ENCODE measurements around the gene SULT1A1. TPM values are rescaled to one million over a fixed set of nuclear protein-coding genes. Genes with fewer than 3 reads are reported as not detected.
A peak's percentile ranks its signal among the peaks of the same experiment; 100 is the strongest.
"Not testable (repeated sequence)": the region's sequence is repeated elsewhere in the genome, so short reads cannot be mapped to it uniquely, and the experiment has no call there.

The SULT1A1 gene
- total RNA-seq, 1 experiment from 2014 or later, result 28.7 TPM

DNA sequence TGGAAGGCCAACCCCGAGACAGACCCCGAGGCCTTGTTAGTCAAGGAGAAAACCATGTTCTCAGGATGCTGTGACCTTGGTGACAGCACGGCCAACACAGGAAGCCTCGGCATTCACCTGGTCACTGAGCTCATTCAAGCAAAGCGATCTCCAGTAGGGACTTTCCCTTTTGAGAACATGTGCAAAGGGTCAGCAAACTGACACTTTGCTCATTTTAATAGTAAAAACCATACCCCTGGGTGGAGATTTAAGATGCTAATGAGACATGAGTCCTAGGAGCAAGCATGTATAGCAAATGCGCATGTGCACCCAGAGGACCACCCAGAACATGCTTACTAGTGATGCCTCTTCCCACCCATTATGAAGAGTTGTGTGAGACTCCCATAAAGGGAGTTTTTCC is 7.3 kb downstream of the SULT1A1 start:
- H3K36me3 ChIP-seq (replicated peaks; ENCODE audit: control insufficient read depth, insufficient read depth, low read length), result no peaks in the 10 kb centered on the region
- no peaks in the 10 kb centered on the region for H3K27me3 ChIP-seq (ENCODE audit: control insufficient read depth, insufficient read depth, low read length)
- no peak for DNase-seq
- no peak overlapping the region for H3K4me3 ChIP-seq (ENCODE audit: insufficient read depth, low read depth, low read length)

- not testable (repeated sequence) for H3K4me3 ChIP-seq (ENCODE audit: insufficient read depth, low read depth, low read length); H3K36me3 ChIP-seq (replicated peaks; ENCODE audit: control insufficient read depth, insufficient read depth, low read length); H3K27me3 ChIP-seq (ENCODE audit: control insufficient read depth, insufficient read depth, low read length); DNase-seq
Measured at GRCh38 chr16:28602062-28602461, 7.8 kb downstream of the SULT1A1 start.

- not testable (repeated sequence) for H3K4me3 ChIP-seq (ENCODE audit: insufficient read depth, low read depth, low read length); H3K27me3 ChIP-seq (ENCODE audit: control insufficient read depth, insufficient read depth, low read length); DNase-seq; H3K36me3 ChIP-seq (replicated peaks; ENCODE audit: control insufficient read depth, insufficient read depth, low read length)
Measured at GRCh38 chr16:28601589-28601988, 8.3 kb downstream of the SULT1A1 start.

DNA sequence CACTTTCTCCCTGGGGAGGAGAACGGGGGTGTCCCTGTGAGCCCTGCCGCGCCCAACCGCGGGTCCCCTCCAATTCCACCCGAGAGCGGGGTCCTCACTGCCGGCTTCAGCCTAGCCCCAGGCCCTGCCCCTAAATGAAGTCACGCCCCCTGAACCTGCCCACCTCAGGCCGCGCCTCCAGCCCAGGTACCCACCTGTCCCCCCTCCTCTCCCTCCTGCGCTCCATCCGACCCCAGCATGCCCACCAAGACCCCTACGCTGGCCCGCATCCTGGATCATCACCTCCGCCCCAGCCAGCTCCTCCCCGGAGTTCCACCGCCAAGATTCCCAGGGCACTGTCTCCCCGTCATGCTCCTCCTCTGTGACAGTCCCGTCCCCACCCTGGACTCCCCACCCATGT is 8.9 kb downstream of the SULT1A1 start:
- H3K4me3 ChIP-seq (ENCODE audit: insufficient read depth, low read depth, low read length); H3K36me3 ChIP-seq (replicated peaks; ENCODE audit: control insufficient read depth, insufficient read depth, low read length); H3K27me3 ChIP-seq (ENCODE audit: control insufficient read depth, insufficient read depth, low read length); DNase-seq: not testable (repeated sequence)

DNA sequence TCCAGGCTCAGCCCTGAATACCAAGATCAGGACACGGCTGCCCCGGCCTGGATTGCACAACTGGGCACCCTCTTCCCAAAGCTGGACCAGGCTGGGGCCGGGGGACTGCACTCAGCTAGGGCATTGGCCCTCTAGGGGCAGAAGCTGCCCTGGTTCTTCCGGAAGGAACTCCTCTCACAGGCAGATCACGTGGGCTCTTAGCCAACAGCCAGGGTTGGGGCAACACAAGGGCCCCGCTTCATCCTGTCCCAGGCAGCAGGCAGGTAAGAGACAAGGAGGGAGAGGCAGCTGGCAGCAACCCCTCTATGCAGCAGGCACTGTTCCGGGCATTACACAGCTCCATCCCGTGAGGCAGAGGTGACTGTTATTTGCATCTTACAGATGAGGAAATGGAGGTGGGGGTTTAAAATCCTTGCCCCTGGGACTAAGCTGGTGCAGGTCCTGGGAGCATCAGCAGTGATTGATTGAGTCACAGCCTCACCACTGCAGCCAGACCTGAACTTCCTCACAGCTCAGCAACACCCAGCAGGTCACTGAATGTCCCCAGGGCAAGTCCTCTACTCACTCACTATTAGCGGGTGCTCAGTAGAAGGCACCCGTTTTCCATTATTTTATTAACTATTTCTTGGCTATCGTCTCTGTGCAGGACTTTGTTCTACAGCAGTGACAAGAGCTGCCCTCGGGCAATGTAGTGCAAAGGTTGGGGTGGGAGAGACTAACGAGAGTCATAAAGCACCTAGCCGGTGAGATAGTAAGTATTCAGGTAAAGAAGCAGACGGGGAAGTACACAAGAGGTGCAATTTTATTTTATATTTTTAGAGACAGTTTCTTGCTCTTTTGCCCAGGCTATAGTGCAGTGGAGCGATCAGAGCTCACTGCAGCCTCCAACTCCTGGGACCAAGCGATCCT is 10.2 kb downstream of the SULT1A1 start:
- DNase-seq; H3K36me3 ChIP-seq (replicated peaks; ENCODE audit: control insufficient read depth, insufficient read depth, low read length); H3K4me3 ChIP-seq (ENCODE audit: insufficient read depth, low read depth, low read length); H3K27me3 ChIP-seq (ENCODE audit: control insufficient read depth, insufficient read depth, low read length): not testable (repeated sequence)

DNA sequence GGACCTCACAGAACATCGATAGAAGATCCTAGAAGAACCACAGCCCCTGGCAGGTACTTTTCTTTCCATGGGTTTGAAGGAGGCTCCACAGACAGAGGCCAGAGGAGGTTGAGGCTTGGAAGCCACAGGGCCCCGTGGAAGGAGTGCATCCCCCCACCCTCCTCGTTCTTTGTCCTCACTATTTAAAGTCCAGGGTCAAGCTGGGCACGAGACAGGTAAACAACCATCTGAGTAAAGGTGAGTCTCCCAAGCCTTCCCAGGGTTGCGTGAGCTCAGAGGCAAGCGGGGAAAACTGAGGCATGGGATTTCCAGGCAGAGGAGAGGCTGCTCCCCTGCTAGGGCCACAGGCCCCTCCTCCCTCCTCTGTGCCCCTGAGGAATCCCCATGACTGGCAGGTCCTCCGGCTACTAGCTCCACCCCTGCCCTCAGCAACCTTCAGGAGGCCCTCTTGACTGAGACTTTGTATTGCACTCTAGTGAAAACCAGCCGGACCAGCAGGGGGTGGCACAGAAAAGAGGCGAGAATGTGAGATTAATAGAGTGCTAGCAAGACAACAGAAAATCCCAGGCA is 12.1 kb downstream of the SULT1A1 start:
- Histone ChIP-seq H3K4me3 (ENCODE audit: insufficient read depth, low read depth, low read length) (no peak overlapping the region), H3K36me3 (replicated peaks; ENCODE audit: control insufficient read depth, insufficient read depth, low read length) (no peaks in the 10 kb centered on the region), H3K27me3 (ENCODE audit: control insufficient read depth, insufficient read depth, low read length) (no peaks in the 10 kb centered on the region)
- DNase-seq, result peak; percentile 90

GRCh38 chr16:28596840-28597691 is 12.8 kb downstream of the SULT1A1 start, which contains the start of gene SULT1A2:
Gene SULT1A2, minus strand, starts transcription at chr16:28597050. Its CDS starts 1,120 bp downstream, at chr16:28595930.
- peak; percentile 67 for DNase-seq
- Histone ChIP-seq H3K4me3 (ENCODE audit: insufficient read depth, low read depth, low read length) (no peak within 1 kb of the TSS), H3K27me3 (ENCODE audit: control insufficient read depth, insufficient read depth, low read length) (no peaks in the 10 kb centered on the region), H3K36me3 (replicated peaks; ENCODE audit: control insufficient read depth, insufficient read depth, low read length) (no peaks in the 10 kb centered on the region)

DNA sequence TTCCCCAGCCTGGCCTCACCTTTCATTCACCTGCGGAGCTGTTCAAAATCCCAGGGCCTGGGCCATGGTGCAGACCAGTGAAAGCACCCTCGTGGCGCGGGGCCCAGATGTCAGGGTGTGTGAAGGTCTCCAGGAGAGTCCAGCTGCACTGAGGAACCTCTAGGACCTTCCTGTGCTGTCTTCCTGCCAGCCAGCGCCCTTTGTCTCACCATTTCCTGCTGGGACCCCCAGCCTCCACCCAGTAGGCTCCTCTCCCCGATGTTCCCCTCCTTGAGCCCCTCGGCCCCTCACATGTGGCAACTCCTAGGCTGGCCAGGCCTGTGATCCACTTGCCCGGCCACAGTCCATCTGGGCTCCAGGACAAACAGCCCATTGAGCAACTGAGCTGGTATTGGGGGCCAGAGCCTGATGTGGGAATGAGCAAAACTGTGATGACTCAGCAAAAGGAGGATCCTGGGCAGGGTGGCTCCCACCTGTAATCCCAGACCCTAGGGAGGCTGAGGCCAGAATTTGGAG is 13.7 kb downstream of the SULT1A1 start:
- DNase-seq, result no peak
- Histone ChIP-seq H3K27me3 (ENCODE audit: control insufficient read depth, insufficient read depth, low read length) (no peaks in the 10 kb centered on the region), H3K4me3 (ENCODE audit: insufficient read depth, low read depth, low read length) (no peak overlapping the region), H3K36me3 (replicated peaks; ENCODE audit: control insufficient read depth, insufficient read depth, low read length) (no peaks in the 10 kb centered on the region)

DNA sequence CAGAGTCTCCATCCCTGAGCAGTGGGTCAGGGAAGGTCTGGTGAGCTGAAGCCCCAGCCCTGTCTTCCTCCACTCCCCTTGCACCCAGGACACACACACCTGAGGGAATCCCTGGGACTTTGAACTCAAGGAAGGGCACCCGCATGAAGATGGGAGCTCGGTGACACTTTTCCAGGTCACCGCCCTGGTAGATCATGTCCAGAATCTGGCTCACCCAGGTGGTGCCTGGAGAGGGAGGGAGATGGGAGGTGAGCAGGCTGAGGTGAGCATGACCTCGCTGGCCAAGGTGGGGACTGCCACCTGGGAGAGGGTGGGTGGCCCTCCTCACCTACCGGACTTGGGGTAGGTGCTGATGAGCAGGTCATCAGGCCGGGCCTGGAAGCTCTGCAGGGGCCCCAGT is 14.4 kb downstream of the SULT1A1 start:
- not testable (repeated sequence) for DNase-seq; H3K36me3 ChIP-seq (replicated peaks; ENCODE audit: control insufficient read depth, insufficient read depth, low read length); H3K27me3 ChIP-seq (ENCODE audit: control insufficient read depth, insufficient read depth, low read length); H3K4me3 ChIP-seq (ENCODE audit: insufficient read depth, low read depth, low read length)

DNA sequence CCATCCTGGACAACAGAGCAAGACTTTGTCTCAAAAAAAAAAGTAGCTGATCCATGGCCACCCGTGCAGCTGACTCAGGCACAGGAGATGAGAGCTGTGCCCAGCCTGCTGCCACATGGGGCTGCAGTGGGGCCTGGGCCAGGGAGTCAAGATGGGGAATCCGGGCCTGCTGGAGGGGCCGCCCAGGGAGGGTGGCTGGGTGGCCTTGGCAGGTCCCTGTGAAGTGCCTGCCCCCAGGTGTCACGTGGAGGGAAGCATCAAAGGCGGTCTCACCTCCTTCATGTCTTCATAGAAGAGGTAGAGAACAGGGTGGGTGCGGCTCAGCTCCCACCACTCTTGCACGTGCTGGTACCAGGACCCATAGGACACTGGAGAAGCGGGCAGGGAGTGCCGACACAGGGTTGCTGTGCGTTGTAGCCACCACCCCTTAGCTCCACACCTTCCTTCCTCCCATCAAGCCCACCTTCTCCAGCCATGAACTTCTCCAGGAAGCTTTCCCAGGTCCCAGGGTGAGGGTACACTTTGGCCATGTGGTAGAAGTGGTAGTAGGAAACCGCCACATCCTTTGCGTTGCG is 16.8 kb downstream of the SULT1A1 start:
- DNase-seq, result no peak
- Histone ChIP-seq H3K4me3 (ENCODE audit: insufficient read depth, low read depth, low read length) (no peak overlapping the region), H3K27me3 (ENCODE audit: control insufficient read depth, insufficient read depth, low read length) (no peaks in the 10 kb centered on the region), H3K36me3 (replicated peaks; ENCODE audit: control insufficient read depth, insufficient read depth, low read length) (peaks cover 1% of the 10 kb centered on the region)

DNA sequence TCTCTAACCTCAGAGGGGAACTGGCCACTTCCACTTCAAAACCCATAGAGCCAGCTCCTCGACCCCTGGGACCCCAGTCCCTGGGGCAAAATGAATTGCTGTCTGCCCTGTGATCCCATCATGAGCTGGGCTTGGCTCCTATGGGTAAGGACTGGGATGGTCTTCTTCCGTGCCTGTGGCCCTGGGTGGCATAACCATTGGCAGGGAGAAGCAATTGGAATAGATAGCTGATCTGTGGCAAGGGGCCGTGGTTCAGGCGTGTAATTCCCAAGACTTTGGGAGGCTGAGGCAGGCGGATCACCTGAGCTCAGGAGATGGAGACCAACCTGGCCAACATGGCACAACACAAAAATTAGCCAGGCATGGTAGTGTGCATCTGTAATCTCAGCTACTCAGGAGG is 17.3 kb downstream of the SULT1A1 start:
- no peak overlapping the region for H3K4me3 ChIP-seq (ENCODE audit: insufficient read depth, low read depth, low read length)
- H3K27me3 ChIP-seq (ENCODE audit: control insufficient read depth, insufficient read depth, low read length), result no peaks in the 10 kb centered on the region
- no peak for DNase-seq
- peaks cover 1% of the 10 kb centered on the region for H3K36me3 ChIP-seq (replicated peaks; ENCODE audit: control insufficient read depth, insufficient read depth, low read length)

GRCh38 chr16:28591355-28591754 is 18.5 kb downstream of the SULT1A1 start:
- Histone ChIP-seq H3K36me3 (replicated peaks; ENCODE audit: control insufficient read depth, insufficient read depth, low read length) (peaks cover 1% of the 10 kb centered on the region), H3K27me3 (ENCODE audit: control insufficient read depth, insufficient read depth, low read length) (no peaks in the 10 kb centered on the region), H3K4me3 (ENCODE audit: insufficient read depth, low read depth, low read length) (no peak overlapping the region)
- no peak for DNase-seq

DNA sequence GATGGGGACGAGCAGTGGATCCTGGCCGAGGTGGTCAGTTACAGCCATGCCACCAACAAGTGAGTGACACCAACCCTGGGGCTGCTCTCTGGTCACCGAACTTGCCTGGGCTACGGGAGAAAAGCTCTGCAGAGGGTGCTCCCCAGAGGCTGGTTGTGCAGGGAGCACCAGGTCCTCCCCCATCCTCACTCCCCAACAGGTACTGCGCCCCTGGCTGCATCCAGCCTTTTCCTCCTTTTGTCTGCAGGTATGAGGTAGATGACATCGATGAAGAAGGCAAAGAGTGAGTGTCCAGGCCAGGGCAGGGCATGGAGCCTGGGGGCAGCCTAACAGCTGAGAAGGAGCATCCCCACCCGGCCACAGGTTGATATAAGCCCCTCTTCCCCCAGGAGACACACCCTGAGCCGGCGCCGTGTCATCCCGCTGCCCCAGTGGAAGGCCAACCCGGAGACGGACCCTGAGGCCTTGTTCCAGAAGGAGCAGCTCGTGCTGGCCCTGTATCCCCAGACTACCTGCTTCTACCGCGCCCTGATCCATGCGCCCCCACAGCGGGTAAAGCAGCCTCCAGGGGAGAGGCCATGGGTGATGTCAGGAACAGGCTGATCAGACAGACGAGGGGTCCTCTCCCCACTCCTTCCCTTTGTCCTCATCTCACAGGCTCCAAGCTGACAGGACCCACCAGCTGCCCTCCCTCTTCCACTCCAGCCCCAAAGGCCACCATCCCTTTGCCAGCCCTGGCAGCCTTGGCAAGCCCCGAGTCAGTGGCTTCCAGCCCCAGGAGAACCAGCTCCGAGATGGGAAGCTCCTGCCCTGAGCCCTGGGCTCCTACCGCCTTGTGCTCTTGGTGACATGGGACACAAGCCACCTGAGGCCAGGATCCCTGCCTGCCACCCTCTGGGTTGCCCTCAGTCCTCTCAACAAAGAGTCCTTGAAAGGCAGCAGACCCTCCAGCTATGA is 19.2 kb downstream of the SULT1A1 start:
- no peaks in the 10 kb centered on the region for H3K27me3 ChIP-seq (ENCODE audit: control insufficient read depth, insufficient read depth, low read length)
- DNase-seq, result no peak
- H3K4me3 ChIP-seq (ENCODE audit: insufficient read depth, low read depth, low read length), result no peak overlapping the region
- peaks cover 1% of the 10 kb centered on the region for H3K36me3 ChIP-seq (replicated peaks; ENCODE audit: control insufficient read depth, insufficient read depth, low read length)
